ENCODE results near the gene STYK1.

DNA sequence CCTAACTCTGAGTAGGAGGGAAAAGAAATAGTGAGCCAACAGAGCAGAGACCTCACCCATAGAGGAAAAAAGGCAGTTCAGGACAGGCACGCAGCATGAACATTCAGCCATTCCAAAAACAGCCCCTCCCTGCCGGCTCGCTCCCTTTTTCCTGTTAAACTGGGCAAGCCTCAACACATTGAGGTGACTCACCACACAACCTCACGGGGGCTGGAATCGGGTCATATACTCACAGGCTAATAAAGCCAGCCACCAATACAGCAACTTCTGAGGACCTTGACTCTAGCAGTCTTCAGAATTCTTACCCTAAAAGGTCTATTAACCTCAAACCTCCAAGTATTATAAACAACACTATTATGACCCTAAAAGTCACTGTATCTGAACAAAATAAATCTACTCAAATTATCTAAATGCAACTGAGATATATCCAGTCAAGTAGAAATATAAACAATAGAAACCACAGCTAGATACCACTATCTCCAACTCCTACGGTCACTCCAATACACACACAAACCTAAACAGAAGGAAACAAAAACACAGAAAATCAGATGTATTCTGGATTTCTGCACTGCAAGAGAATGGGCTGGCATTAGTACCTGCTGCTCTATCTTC is 43.0 kb upstream of the STYK1 start:
- no peak for TF ChIP-seq RAD21 (IDR thresholded peaks at IDR 0.05)
- TF ChIP-seq, protein P1, sequence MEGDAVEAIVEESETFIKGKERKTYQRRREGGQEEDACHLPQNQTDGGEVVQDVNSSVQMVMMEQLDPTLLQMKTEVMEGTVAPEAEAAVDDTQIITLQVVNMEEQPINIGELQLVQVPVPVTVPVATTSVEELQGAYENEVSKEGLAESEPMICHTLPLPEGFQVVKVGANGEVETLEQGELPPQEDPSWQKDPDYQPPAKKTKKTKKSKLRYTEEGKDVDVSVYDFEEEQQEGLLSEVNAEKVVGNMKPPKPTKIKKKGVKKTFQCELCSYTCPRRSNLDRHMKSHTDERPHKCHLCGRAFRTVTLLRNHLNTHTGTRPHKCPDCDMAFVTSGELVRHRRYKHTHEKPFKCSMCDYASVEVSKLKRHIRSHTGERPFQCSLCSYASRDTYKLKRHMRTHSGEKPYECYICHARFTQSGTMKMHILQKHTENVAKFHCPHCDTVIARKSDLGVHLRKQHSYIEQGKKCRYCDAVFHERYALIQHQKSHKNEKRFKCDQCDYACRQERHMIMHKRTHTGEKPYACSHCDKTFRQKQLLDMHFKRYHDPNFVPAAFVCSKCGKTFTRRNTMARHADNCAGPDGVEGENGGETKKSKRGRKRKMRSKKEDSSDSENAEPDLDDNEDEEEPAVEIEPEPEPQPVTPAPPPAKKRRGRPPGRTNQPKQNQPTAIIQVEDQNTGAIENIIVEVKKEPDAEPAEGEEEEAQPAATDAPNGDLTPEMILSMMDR (IDR thresholded peaks at IDR 0.05; ENCODE audit: low read depth, low read length, missing input control), result no peak
- TF ChIP-seq, protein P2, sequence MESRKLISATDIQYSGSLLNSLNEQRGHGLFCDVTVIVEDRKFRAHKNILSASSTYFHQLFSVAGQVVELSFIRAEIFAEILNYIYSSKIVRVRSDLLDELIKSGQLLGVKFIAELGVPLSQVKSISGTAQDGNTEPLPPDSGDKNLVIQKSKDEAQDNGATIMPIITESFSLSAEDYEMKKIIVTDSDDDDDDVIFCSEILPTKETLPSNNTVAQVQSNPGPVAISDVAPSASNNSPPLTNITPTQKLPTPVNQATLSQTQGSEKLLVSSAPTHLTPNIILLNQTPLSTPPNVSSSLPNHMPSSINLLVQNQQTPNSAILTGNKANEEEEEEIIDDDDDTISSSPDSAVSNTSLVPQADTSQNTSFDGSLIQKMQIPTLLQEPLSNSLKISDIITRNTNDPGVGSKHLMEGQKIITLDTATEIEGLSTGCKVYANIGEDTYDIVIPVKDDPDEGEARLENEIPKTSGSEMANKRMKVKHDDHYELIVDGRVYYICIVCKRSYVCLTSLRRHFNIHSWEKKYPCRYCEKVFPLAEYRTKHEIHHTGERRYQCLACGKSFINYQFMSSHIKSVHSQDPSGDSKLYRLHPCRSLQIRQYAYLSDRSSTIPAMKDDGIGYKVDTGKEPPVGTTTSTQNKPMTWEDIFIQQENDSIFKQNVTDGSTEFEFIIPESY (IDR thresholded peaks at IDR 0.05), result no peak

Measured in liver (tissue), 3 donors.